ENCODE measurements around the gene MYO3A. TPM values are rescaled to one million over a fixed set of nuclear protein-coding genes. Genes with fewer than 3 reads are reported as not detected.

Gene MYO3A
- total RNA-seq, 3 donors from 2014 or later, result 0.29 to 0.33 TPM; not detected in 1

DNA sequence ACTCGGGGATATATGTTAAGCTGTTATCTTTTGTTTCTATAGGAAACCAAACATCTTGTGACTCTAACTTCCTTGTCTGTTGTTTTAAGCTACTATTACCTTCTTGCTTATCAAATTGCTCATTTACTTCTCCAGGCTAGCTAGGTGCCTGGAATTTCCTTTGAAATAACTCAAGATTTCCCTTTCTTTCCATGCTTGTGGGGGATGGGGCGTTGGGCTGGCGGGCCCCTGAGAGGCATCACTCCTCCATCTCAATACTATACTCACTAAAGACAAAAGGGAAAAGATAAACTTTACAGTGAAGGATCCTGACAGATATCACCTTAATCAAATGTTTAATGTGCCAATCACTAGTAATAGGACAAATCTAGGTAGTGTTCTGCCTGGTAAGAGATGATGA is 34.7 kb upstream of the MYO3A start:
- Histone ChIP-seq H3K9me3 (no peaks in the 10 kb centered on the region), H3K27me3 (no peaks in the 10 kb centered on the region), H3K4me3 (no peak overlapping the region), H3K27ac (no peak overlapping the region), H3K36me3 (no peaks in the 10 kb centered on the region), H3K4me1 (no peaks in the 10 kb centered on the region)
- TF ChIP-seq POLR2A (IDR thresholded peaks at IDR 0.05), result no peak
- intact Hi-C loops (cut with DNase I; ENCODE audit: low total_unique reads), result no loop called here
- no peak for DNase-seq (ENCODE audit: low spot score in 2 of 2)

DNA sequence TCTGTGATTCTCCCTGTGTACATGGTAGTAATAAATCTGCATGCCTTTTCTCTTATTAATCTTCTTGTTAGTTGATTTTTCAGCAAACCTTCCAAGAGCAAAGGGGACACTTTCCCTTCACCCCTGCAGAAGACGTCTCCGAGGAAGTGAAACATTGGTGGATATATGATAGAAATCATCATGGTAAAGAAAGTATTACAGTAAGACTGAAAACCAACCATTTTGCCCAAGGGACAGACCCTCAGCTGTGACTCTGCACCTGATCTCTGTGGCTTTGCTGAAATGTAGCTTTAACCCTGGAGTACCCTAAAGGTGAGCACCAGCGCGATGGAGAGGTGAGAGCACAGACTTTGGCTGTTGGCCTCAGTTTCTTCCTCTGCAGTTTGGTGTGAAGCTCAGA is 32.8 kb upstream of the MYO3A start:
- H3K27ac ChIP-seq, result no peak overlapping the region
- DNase-seq (ENCODE audit: low spot score in 2 of 2), result no peak
- intact Hi-C loops (cut with DNase I; ENCODE audit: low total_unique reads), result no loop called here
- TF ChIP-seq POLR2AphosphoS5 (IDR thresholded peaks at IDR 0.05) (no peak), POLR2A (IDR thresholded peaks at IDR 0.05) (no peak)
- TF ChIP-seq, protein P1, sequence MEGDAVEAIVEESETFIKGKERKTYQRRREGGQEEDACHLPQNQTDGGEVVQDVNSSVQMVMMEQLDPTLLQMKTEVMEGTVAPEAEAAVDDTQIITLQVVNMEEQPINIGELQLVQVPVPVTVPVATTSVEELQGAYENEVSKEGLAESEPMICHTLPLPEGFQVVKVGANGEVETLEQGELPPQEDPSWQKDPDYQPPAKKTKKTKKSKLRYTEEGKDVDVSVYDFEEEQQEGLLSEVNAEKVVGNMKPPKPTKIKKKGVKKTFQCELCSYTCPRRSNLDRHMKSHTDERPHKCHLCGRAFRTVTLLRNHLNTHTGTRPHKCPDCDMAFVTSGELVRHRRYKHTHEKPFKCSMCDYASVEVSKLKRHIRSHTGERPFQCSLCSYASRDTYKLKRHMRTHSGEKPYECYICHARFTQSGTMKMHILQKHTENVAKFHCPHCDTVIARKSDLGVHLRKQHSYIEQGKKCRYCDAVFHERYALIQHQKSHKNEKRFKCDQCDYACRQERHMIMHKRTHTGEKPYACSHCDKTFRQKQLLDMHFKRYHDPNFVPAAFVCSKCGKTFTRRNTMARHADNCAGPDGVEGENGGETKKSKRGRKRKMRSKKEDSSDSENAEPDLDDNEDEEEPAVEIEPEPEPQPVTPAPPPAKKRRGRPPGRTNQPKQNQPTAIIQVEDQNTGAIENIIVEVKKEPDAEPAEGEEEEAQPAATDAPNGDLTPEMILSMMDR (IDR thresholded peaks at IDR 0.05), result no peak
- H3K9me3 ChIP-seq, result no peaks in the 10 kb centered on the region
- H3K4me3 ChIP-seq, result no peak overlapping the region
- H3K4me1 ChIP-seq, result no peaks in the 10 kb centered on the region
- no peaks in the 10 kb centered on the region for H3K36me3 ChIP-seq
- no peaks in the 10 kb centered on the region for H3K27me3 ChIP-seq

DNA sequence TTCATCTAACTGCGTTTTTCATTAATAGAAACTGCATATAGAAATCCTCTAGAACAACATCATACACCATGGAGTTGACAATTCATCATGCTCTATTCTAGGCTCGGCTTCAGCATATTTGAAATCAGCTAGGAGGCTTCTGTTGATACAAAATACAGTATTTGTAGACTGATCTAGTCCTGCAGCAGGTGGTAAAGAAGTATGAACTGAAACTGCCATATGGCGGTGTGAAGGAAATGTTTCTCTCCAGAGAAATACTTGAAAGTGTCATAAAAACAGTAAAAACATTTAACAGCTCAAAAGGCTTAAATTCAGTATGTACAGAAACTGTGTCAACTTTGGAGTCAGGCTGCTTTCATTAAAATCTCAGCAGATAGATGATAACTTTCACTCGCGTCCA is 32.0 kb upstream of the MYO3A start:
- TF ChIP-seq, protein P1 (IDR thresholded peaks at IDR 0.05), result no peak
- no peak for TF ChIP-seq POLR2A (IDR thresholded peaks at IDR 0.05)
- no peak overlapping the region for H3K27ac ChIP-seq
- H3K9me3 ChIP-seq, result no peaks in the 10 kb centered on the region
- no peak overlapping the region for H3K4me3 ChIP-seq
- DNase-seq (ENCODE audit: low spot score in 2 of 2), result no peak
- intact Hi-C loops (cut with DNase I; ENCODE audit: low total_unique reads), result no loop called here
- H3K4me1 ChIP-seq, result no peaks in the 10 kb centered on the region
- no peaks in the 10 kb centered on the region for H3K27me3 ChIP-seq
- no peaks in the 10 kb centered on the region for H3K36me3 ChIP-seq

DNA sequence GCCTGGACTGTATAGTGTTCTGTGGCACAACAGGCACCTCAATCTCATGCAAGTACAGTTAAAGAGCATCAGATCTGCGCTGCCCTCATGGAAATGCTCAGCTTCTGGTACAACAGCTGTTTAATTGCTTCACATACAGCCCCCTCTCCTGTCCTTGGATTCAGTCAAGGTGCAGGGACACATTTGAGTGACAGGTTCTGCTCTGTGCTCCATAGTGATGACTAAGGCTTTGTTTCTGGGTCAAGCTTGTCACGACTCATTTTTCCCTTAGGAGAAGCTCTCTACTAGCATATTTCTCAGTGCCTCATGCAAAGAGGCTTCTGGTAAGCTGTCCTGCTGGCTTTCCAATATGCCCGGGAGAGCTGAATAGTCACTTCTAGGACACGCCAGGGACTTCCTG is 26.8 kb upstream of the MYO3A start:
- Histone ChIP-seq H3K4me3 (no peak overlapping the region), H3K9me3 (no peaks in the 10 kb centered on the region), H3K4me1 (no peaks in the 10 kb centered on the region), H3K27ac (no peak overlapping the region), H3K36me3 (no peaks in the 10 kb centered on the region), H3K27me3 (no peaks in the 10 kb centered on the region)
- DNase-seq (ENCODE audit: low spot score in 2 of 2), result no peak
- TF ChIP-seq POLR2AphosphoS5 (IDR thresholded peaks at IDR 0.05) (no peak), POLR2A (IDR thresholded peaks at IDR 0.05) (no peak)
- TF ChIP-seq, protein P1 (IDR thresholded peaks at IDR 0.05), result no peak
- intact Hi-C loops (cut with DNase I; ENCODE audit: low total_unique reads), result no loop called here

DNA sequence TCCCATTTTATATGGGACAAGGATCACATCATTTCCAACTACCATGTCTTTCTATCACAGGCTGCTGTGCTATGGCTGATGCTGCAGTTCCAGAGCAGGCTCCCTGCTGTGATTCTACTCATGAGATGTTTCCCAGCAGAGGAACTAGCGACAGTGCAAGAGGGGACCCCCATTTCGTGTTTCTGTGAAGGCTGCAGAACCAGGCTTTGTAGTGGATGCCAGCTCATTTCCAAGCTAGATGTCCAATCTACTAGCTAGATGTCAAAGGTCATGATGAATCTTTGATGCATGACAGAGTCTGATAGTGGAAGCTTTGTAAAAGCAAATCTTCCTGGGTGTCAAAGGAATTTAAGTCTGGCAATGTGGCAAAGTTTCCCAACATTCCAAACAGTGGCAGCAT is 21.2 kb upstream of the MYO3A start:
- no peak for DNase-seq (ENCODE audit: low spot score in 2 of 2)
- intact Hi-C loops (cut with DNase I; ENCODE audit: low total_unique reads), result no loop called here
- Histone ChIP-seq H3K4me3 (no peak overlapping the region), H3K36me3 (no peaks in the 10 kb centered on the region), H3K4me1 (no peaks in the 10 kb centered on the region), H3K27ac (no peak overlapping the region), H3K9me3 (no peaks in the 10 kb centered on the region), H3K27me3 (no peaks in the 10 kb centered on the region)
- TF ChIP-seq, protein P1 (IDR thresholded peaks at IDR 0.05), result no peak
- no peak for TF ChIP-seq POLR2AphosphoS5 (IDR thresholded peaks at IDR 0.05)
- no peak for TF ChIP-seq POLR2A (IDR thresholded peaks at IDR 0.05)

DNA sequence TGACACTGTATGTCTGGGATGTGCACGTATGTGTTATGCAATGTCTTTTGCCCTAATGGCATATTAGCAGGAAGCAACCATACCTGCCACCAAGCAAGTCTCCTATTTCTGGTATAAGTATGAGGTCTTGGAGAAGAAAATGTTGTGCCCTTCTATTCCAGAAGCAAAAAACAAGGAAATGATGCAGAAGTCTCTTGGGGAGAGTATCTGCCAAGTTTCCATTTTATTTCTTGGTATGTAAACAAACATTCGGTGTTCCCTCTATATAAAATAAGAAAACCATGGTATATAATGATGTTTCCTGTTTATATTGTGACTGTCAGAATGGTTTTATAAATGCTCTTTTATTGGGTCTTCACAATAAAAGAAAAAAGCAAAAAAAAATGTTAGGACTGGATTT is 19.3 kb upstream of the MYO3A start:
- TF ChIP-seq, protein P1 (IDR thresholded peaks at IDR 0.05), result no peak
- TF ChIP-seq POLR2AphosphoS5 (IDR thresholded peaks at IDR 0.05) (no peak), POLR2A (IDR thresholded peaks at IDR 0.05) (no peak)
- intact Hi-C loops (cut with DNase I; ENCODE audit: low total_unique reads), result no loop called here
- Histone ChIP-seq H3K9me3 (no peaks in the 10 kb centered on the region), H3K27ac (no peak overlapping the region), H3K27me3 (no peaks in the 10 kb centered on the region), H3K4me1 (no peaks in the 10 kb centered on the region), H3K36me3 (no peaks in the 10 kb centered on the region), H3K4me3 (no peak overlapping the region)
- DNase-seq (ENCODE audit: low spot score in 2 of 2), result no peak

All from breast epithelium (tissue), 4 donors.